Measurements from ENCODE around the gene LRRC32. TPM values are rescaled to one million over a fixed set of nuclear protein-coding genes. Genes with fewer than 3 reads are reported as not detected.

Gene LRRC32
- total RNA-seq, 1 donor from 2014 or later = 66.3 TPM

- Histone ChIP-seq H3K27ac (no peak overlapping the region), H3K36me3 (peaks cover 0 to 26% of the 10 kb centered on the region in 2 donors), H3K4me1 (peaks cover 23% of the 10 kb centered on the region), H3K9me3 (no peaks in the 10 kb centered on the region), H3K27me3 (no peaks in the 10 kb centered on the region), H3K4me3 (no peak overlapping the region)
- no peak for DNase-seq (ENCODE audit: extremely low spot score in 2 of 2)
- TF ChIP-seq, protein P1, sequence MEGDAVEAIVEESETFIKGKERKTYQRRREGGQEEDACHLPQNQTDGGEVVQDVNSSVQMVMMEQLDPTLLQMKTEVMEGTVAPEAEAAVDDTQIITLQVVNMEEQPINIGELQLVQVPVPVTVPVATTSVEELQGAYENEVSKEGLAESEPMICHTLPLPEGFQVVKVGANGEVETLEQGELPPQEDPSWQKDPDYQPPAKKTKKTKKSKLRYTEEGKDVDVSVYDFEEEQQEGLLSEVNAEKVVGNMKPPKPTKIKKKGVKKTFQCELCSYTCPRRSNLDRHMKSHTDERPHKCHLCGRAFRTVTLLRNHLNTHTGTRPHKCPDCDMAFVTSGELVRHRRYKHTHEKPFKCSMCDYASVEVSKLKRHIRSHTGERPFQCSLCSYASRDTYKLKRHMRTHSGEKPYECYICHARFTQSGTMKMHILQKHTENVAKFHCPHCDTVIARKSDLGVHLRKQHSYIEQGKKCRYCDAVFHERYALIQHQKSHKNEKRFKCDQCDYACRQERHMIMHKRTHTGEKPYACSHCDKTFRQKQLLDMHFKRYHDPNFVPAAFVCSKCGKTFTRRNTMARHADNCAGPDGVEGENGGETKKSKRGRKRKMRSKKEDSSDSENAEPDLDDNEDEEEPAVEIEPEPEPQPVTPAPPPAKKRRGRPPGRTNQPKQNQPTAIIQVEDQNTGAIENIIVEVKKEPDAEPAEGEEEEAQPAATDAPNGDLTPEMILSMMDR (IDR thresholded peaks at IDR 0.05) = no peak
- TF ChIP-seq POLR2AphosphoS5 (IDR thresholded peaks at IDR 0.05; ENCODE audit: insufficient read depth in 1 of 2, low read depth in 1 of 2) (no peak), POLR2A (IDR thresholded peaks at IDR 0.05) (no peak)
- intact Hi-C loops (cut with DNase I) = no loop called here
Observed at GRCh38 chr11:76660533-76661305, 9.8 kb downstream of the LRRC32 start.

DNA sequence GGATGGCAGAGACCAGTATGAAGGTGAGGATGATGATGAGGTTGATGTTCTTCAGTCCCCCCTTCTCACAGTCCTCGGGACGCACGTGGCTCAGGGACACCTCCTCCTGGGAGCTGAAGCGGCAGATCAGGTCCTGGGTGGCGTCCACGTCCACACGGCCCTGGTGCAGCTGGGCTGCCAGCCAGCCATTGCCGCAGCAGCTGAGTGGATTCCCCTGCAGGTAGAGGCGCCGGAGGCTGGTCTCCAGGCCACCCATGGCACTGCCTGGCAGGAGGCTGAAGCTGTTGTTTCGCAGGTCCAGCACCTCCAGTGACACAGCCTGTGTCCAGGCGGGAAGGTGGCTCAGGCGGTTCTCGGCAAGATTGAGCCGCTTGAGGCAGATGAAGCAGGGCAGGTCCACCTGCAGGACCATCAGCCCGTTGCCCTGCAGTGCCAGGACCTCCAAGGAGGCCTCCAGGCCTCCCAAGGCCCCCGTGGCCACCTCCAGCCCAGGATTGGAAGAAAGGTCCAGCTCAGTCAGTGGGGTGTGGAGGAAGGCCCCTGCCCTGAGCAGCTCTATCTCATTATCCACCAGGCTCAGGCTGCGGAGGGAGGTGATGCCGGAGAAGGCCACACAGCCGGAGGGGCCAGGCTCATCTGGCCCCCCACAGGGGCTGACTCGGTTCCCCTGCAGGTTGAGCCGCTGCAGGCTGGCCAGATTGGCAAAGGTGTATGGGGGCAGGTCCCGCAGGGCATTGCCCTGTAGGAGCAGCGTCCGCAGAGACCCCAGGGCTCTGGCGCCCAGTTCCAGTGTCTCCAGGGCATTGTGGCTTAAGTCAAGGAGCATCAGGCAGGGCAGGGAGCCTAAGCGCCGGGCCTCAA lies 10.6 kb downstream of the LRRC32 start:
- DNase-seq (ENCODE audit: extremely low spot score in 2 of 2) = no peak
- TF ChIP-seq POLR2AphosphoS5 (IDR thresholded peaks at IDR 0.05; ENCODE audit: insufficient read depth in 1 of 2, low read depth in 1 of 2) = no peak
- TF ChIP-seq POLR2A (IDR thresholded peaks at IDR 0.05) = no peak
- TF ChIP-seq, protein P1 (IDR thresholded peaks at IDR 0.05) = no peak
- peaks cover 0 to 26% of the 10 kb centered on the region in 2 donors for H3K36me3 ChIP-seq

DNA sequence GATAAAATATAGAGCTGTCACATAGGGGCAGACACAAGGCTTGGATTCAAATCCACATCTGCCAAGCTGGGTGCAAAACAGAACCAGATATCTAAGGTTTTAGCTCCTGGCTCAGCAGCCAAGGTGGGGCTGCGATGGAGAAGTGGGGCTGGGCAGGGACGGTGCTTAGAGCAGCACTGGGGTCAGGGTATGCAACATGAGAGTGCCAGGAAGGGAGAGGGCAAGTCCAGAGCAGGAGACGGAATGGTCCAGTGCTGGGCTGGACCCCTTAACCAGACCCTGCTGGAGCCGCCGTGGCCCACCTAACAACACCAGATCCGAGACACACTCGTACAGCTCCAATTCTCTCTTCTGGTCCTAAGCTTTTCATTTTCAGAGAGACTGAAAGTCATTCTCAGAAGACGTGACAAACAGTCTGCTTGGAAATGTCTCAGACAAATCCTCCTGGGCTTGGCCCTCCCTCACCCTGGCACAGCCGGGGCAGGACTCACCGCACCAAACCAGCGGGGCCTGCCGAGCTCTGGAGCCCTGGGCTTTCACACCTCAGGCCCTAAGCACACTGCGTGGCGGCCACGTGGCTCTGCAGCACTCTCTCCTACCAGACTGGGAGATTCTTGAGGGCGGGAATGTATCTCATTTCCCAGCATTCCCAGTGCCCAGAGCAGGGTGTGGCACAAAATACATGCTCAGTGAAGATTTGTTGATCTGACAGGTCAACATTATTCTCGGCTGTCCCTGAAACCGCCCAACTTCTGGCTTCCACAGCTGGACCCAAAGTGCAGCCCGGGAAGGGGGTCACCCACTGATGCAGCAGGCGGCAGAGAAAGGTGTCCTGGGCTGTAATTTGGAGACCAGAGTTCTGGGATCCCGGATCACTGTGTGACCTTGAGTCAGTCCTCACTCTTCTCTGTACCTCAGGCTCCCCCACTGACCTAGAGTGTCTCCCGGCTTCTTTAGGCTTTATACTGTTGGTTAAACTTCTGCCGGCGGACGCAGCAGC lies 11.6 kb downstream of the LRRC32 start:
- H3K27me3 ChIP-seq = no peaks in the 10 kb centered on the region
- intact Hi-C loops (cut with DNase I) = no loop called here
- peaks cover 36% of the 10 kb centered on the region for H3K4me1 ChIP-seq
- H3K9me3 ChIP-seq = no peaks in the 10 kb centered on the region
- DNase-seq (ENCODE audit: extremely low spot score in 2 of 2) = no peak
- no peak overlapping the region for H3K27ac ChIP-seq
- no peak overlapping the region for H3K4me3 ChIP-seq
- TF ChIP-seq, protein P1 (IDR thresholded peaks at IDR 0.05) = no peak
- TF ChIP-seq POLR2A (IDR thresholded peaks at IDR 0.05) (no peak), POLR2AphosphoS5 (IDR thresholded peaks at IDR 0.05; ENCODE audit: insufficient read depth in 1 of 2, low read depth in 1 of 2) (no peak)
- peaks cover 0 to 26% of the 10 kb centered on the region in 2 donors for H3K36me3 ChIP-seq

More for the DNA sequence above, 10.6 kb downstream of the LRRC32 start:
- no peak overlapping the region for H3K27ac ChIP-seq
- intact Hi-C loops (cut with DNase I) = no loop called here
- no peak overlapping the region for H3K4me3 ChIP-seq
- H3K9me3 ChIP-seq = no peaks in the 10 kb centered on the region
- peaks cover 27% of the 10 kb centered on the region for H3K4me1 ChIP-seq
- H3K27me3 ChIP-seq = no peaks in the 10 kb centered on the region

GRCh38 chr11:76658231-76658630 lies 12.3 kb downstream of the LRRC32 start:
- Histone ChIP-seq H3K36me3 (peaks cover 0 to 26% of the 10 kb centered on the region in 2 donors), H3K9me3 (no peaks in the 10 kb centered on the region), H3K4me1 (peaks cover 42% of the 10 kb centered on the region), H3K27ac (no peak overlapping the region), H3K27me3 (no peaks in the 10 kb centered on the region), H3K4me3 (no peak overlapping the region)
- intact Hi-C loops (cut with DNase I) = no loop called here
- TF ChIP-seq POLR2A (IDR thresholded peaks at IDR 0.05) (no peak), POLR2AphosphoS5 (IDR thresholded peaks at IDR 0.05; ENCODE audit: insufficient read depth in 1 of 2, low read depth in 1 of 2) (no peak)
- TF ChIP-seq, protein P1 (IDR thresholded peaks at IDR 0.05) = no peak
- no peak for DNase-seq (ENCODE audit: extremely low spot score in 2 of 2)

All from vagina (tissue), 2 donors.